Measurements from ENCODE around the gene DPF3. TPM values are rescaled to one million over a fixed set of nuclear protein-coding genes. Genes with fewer than 3 reads are reported as not detected.

The DPF3 gene
- total and polyA plus RNA-seq, 2 donors (not counting 1 experiment from before 2014, with no cell fraction given) = 7.6 to 13.7 TPM

GRCh38 chr14:72792051-72792788 lies 101.7 kb downstream of the DPF3 start:
- no peak for TF ChIP-seq EZH2 (IDR thresholded peaks at IDR 0.05; ENCODE audit: low read length, missing control alignments)
- no peak for TF ChIP-seq CTCF (conservative IDR thresholded peaks at IDR 0.05 in 1 of 2, IDR thresholded peaks at IDR 0.05 in 1 of 2; ENCODE audit: low read depth in 1 of 2, low read length in 2 of 2)
- Histone ChIP-seq H3K4me1 (ENCODE audit: control insufficient read depth, extremely low read depth, insufficient read depth, low read length) (peaks cover 2% of the 10 kb centered on the region), H3K36me3 (ENCODE audit: control insufficient read depth, insufficient read depth, low read length) (no peaks in the 10 kb centered on the region), H4K20me1 (ENCODE audit: control insufficient read depth, extremely low read depth, insufficient read depth, low read length) (no peaks in the 10 kb centered on the region), H2AFZ (ENCODE audit: low read length) (peak overlapping the region; percentile 55), H3K4me2 (ENCODE audit: extremely low read depth, insufficient read depth, low read length) (peak overlapping the region; percentile 28), H3K27me3 (ENCODE audit: control insufficient read depth, insufficient read depth, low read length) (no peaks in the 10 kb centered on the region), H3K4me3 (replicated peaks in 1 of 4; ENCODE audit: control extremely low read depth in 1 of 4, insufficient read depth in 1 of 4, low read depth in 3 of 4, low read length in 4 of 4) (peak overlapping the region in 2 of 4 experiments; percentile 1 to 28), H3K9me3 (ENCODE audit: control insufficient read depth, insufficient read depth, low read depth, low read length) (no peaks in the 10 kb centered on the region), H3K9ac (ENCODE audit: insufficient read depth, low read length) (no peak overlapping the region), H3K79me2 (ENCODE audit: control insufficient read depth, insufficient read depth, low read length) (peaks cover 26% of the 10 kb centered on the region), H3K27ac (ENCODE audit: insufficient read depth, low read length) (no peak overlapping the region)
- peak; percentile 31 to 34 for DNase-seq (ENCODE audit: low read depth in 2 of 2)

DNA sequence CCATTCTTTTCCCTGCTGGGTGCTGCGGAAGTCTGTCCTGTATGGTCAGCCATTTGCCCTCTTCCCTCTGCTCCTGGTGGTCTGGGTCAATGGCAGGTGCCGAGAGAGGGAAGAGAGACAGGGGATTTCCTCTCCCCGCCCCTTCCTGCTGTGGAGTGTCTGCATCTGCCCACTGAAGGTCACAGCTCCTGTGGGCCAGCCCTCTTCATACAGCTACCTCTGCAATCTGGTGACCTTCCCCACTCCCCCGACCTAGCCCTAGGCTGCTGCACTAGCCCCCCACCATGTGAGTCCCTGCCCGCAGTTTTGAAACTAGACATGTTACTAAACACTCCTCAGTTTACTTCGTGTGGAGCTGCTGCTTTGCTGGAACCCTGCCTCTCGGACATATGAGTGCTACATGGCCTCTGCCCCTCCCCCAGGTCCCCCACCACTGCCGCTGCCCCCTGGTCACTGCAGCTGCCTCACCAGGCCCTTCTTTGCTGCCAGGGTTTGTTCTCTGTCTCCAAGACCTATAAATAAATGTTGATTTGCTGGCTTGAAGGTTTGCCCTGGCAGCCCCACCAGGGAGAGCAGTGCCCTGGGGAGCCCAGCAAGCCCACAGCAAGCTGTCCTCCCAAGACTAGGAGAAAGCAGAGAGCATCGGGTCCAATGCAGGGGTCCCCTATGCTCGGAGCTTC lies 102.9 kb downstream of the DPF3 start:
- TF ChIP-seq EZH2 (IDR thresholded peaks at IDR 0.05; ENCODE audit: low read length, missing control alignments) = no peak
- TF ChIP-seq CTCF (conservative IDR thresholded peaks at IDR 0.05 in 1 of 2, IDR thresholded peaks at IDR 0.05 in 1 of 2; ENCODE audit: low read depth in 1 of 2, low read length in 2 of 2) = no peak
- no peak overlapping the region for H3K9ac ChIP-seq (ENCODE audit: insufficient read depth, low read length)
- no peak for DNase-seq (ENCODE audit: low read depth in 2 of 2)

DNA sequence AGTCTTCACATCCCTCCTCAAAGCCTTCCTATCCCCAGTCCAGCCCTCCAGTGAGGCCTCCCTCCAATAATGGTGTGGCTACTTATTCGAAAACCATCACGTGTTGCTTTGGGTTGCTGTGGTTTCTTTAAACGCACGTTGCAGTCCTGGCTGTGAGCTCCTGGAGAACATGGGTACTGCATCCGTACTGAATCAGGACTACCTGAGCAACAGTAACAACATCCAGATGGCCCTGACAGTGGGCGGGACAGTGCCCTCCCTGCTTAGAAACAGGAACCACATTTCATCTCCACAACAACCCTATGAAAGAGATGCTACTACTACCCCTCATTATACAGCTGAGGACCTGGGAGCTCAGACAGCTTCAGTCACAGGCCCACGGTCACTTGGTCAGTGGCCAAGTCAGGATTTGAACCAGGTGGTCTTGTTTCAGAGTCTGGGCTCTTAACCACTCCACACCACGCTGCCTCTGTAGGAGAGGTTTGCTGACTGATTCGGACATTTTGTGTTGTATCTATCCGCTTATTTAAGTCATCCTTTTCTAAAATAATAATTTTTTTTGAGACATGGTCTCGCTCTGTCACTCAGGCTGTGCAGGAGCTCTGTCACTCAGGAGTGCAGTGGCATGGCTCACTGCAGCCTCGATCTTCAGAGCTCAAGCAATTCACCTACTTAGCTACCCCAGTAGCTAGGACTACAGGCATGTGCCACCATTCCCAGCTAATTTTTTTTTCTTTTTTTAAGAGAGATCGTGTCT lies 104.8 kb downstream of the DPF3 start:
- no peak overlapping the region for H3K27ac ChIP-seq (ENCODE audit: insufficient read depth, low read length)
- H3K79me2 ChIP-seq (ENCODE audit: control insufficient read depth, insufficient read depth, low read length) = peaks cover 21% of the 10 kb centered on the region
- TF ChIP-seq CTCF (conservative IDR thresholded peaks at IDR 0.05 in 1 of 2, IDR thresholded peaks at IDR 0.05 in 1 of 2; ENCODE audit: low read depth in 1 of 2, low read length in 2 of 2) (no peak), EZH2 (IDR thresholded peaks at IDR 0.05; ENCODE audit: low read length, missing control alignments) (no peak)
- H3K9me3 ChIP-seq (ENCODE audit: control insufficient read depth, insufficient read depth, low read depth, low read length) = no peaks in the 10 kb centered on the region
- no peaks in the 10 kb centered on the region for H4K20me1 ChIP-seq (ENCODE audit: control insufficient read depth, extremely low read depth, insufficient read depth, low read length)
- H3K4me3 ChIP-seq (replicated peaks in 1 of 4; ENCODE audit: control extremely low read depth in 1 of 4, insufficient read depth in 1 of 4, low read depth in 3 of 4, low read length in 4 of 4) = no peak overlapping the region
- H3K4me1 ChIP-seq (ENCODE audit: control insufficient read depth, extremely low read depth, insufficient read depth, low read length) = peaks cover 2% of the 10 kb centered on the region
- H3K27me3 ChIP-seq (ENCODE audit: control insufficient read depth, insufficient read depth, low read length) = no peaks in the 10 kb centered on the region
- DNase-seq (ENCODE audit: low read depth in 2 of 2) = no peak
- H2AFZ ChIP-seq (ENCODE audit: low read length) = no peak overlapping the region
- H3K36me3 ChIP-seq (ENCODE audit: control insufficient read depth, insufficient read depth, low read length) = no peaks in the 10 kb centered on the region
- H3K4me2 ChIP-seq (ENCODE audit: extremely low read depth, insufficient read depth, low read length) = no peak overlapping the region
- H3K9ac ChIP-seq (ENCODE audit: insufficient read depth, low read length) = no peak overlapping the region

More for the DNA sequence above, 102.9 kb downstream of the DPF3 start:
- Histone ChIP-seq H3K9me3 (ENCODE audit: control insufficient read depth, insufficient read depth, low read depth, low read length) (no peaks in the 10 kb centered on the region), H3K4me2 (ENCODE audit: extremely low read depth, insufficient read depth, low read length) (no peak overlapping the region), H2AFZ (ENCODE audit: low read length) (no peak overlapping the region), H4K20me1 (ENCODE audit: control insufficient read depth, extremely low read depth, insufficient read depth, low read length) (no peaks in the 10 kb centered on the region), H3K4me3 (replicated peaks in 1 of 4; ENCODE audit: control extremely low read depth in 1 of 4, insufficient read depth in 1 of 4, low read depth in 3 of 4, low read length in 4 of 4) (no peak overlapping the region), H3K4me1 (ENCODE audit: control insufficient read depth, extremely low read depth, insufficient read depth, low read length) (peaks cover 2% of the 10 kb centered on the region), H3K27ac (ENCODE audit: insufficient read depth, low read length) (no peak overlapping the region), H3K27me3 (ENCODE audit: control insufficient read depth, insufficient read depth, low read length) (no peaks in the 10 kb centered on the region), H3K36me3 (ENCODE audit: control insufficient read depth, insufficient read depth, low read length) (no peaks in the 10 kb centered on the region), H3K79me2 (ENCODE audit: control insufficient read depth, insufficient read depth, low read length) (peaks cover 24% of the 10 kb centered on the region)

All from fibroblast of lung (primary cell).